Measurements from ENCODE around the gene OSBPL10.

DNA sequence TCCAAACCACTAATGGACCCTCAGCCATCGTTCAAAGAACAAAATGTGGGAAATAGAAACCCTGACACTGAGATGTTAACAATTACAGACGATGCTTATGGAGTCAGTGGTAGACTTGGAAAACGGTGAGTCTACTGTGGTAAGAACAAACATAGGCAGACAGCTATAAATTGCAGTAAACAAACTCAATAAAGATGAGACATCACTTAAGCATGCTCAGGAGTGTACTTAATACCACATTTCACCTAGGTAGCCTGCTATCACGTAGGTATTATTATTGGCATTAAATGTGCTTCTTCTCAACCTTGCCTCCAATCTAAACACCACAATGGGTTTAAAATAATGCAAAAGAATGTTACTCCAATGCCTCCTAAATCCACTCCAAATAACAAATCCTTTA is 2.5 kb downstream of the OSBPL10 start:
- TF ChIP-seq, protein P1, sequence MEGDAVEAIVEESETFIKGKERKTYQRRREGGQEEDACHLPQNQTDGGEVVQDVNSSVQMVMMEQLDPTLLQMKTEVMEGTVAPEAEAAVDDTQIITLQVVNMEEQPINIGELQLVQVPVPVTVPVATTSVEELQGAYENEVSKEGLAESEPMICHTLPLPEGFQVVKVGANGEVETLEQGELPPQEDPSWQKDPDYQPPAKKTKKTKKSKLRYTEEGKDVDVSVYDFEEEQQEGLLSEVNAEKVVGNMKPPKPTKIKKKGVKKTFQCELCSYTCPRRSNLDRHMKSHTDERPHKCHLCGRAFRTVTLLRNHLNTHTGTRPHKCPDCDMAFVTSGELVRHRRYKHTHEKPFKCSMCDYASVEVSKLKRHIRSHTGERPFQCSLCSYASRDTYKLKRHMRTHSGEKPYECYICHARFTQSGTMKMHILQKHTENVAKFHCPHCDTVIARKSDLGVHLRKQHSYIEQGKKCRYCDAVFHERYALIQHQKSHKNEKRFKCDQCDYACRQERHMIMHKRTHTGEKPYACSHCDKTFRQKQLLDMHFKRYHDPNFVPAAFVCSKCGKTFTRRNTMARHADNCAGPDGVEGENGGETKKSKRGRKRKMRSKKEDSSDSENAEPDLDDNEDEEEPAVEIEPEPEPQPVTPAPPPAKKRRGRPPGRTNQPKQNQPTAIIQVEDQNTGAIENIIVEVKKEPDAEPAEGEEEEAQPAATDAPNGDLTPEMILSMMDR (IDR thresholded peaks at IDR 0.05), result no peak
- TF ChIP-seq POLR2A (IDR thresholded peaks at IDR 0.05), result no peak

Measured in lower leg skin (tissue), 3 donors.